ENCODE results near the gene SLC2A3.
"Not testable (repeated sequence)": the region's sequence is repeated elsewhere in the genome, so short reads cannot be mapped to it uniquely, and the experiment has no call there.

The SLC2A3 gene

GRCh38 chr12:7892186-7892980 lies 43.6 kb downstream of the SLC2A3 start:
- no peak overlapping the region for H3K4me3 ChIP-seq (ENCODE audit: low read depth, low read length)

GRCh38 chr12:7884689-7885088 lies 51.3 kb downstream of the SLC2A3 start:
- H3K4me3 ChIP-seq (ENCODE audit: low read depth, low read length) = no peak overlapping the region
- no peak for DNase-seq (ENCODE audit: low read depth)

More at GRCh38 chr12:7892186-7892980, 43.6 kb downstream of the SLC2A3 start:
- TF ChIP-seq, protein P1, sequence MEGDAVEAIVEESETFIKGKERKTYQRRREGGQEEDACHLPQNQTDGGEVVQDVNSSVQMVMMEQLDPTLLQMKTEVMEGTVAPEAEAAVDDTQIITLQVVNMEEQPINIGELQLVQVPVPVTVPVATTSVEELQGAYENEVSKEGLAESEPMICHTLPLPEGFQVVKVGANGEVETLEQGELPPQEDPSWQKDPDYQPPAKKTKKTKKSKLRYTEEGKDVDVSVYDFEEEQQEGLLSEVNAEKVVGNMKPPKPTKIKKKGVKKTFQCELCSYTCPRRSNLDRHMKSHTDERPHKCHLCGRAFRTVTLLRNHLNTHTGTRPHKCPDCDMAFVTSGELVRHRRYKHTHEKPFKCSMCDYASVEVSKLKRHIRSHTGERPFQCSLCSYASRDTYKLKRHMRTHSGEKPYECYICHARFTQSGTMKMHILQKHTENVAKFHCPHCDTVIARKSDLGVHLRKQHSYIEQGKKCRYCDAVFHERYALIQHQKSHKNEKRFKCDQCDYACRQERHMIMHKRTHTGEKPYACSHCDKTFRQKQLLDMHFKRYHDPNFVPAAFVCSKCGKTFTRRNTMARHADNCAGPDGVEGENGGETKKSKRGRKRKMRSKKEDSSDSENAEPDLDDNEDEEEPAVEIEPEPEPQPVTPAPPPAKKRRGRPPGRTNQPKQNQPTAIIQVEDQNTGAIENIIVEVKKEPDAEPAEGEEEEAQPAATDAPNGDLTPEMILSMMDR (conservative IDR thresholded peaks at IDR 0.05; ENCODE audit: low read depth, low read length) = no peak
- no peak for DNase-seq (ENCODE audit: low read depth)

DNA sequence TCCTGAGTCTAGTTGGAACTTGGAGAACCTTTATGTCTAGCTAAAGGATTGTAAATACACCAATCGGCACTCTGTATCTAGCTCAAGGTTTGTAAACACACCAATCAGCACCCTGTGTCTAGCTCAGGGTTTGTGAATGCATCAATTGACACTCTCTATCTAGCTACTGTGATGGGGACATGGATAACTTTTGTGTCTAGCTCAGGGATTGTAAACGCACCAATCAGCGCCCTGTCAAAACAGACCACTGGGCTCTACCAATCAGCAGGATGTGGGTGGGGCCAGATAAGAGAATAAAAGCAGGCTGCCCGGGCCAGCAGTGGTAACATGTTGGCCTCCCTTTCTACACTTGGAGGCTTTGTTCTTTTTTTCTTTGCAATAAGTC lies 54.3 kb downstream of the SLC2A3 start:
- H3K4me3 ChIP-seq (ENCODE audit: low read depth, low read length); DNase-seq (ENCODE audit: low read depth): not testable (repeated sequence)

More at GRCh38 chr12:7884689-7885088, 51.3 kb downstream of the SLC2A3 start:
- TF ChIP-seq, protein P1 (conservative IDR thresholded peaks at IDR 0.05; ENCODE audit: low read depth, low read length) = no peak

DNA sequence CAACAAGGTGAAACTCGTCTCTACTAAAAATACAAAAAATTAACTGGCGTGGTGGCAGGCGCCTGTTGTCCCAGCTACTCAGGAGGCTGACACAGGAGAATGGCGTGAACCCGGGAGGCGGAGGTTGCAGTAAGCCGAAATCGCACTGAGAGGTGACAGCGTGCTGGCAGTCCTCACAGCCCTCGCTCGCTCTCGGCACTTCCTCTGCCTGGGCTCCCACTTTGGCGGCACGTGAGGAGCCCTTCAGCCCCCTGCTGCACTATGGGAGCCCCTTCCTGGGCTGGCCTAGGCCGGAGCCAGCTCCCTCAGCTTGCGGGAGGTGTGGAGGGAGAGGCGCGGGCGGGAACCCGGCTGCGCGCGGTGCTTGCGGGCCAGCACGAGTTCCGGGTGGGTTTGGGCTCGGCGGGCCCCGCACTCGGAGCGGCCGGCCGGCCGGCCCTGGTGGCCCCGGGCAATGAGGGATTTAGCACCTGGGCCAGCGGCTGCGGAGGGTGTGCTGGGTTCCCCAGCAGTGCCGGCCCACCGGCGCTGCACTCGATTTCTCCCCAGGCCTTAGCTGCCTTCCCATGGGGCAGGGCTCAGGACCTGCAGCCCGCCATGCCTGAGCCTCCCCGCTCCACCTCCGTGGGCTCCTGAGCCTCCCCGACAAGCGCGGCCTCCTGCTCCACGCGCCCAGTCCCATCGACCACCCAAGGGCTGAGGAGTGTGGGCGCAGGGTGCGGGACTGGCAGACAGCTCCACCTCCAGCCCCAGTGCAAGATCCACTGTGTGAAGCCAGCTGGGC lies 54.8 kb downstream of the SLC2A3 start:
- not testable (repeated sequence) for DNase-seq (ENCODE audit: low read depth); H3K4me3 ChIP-seq (ENCODE audit: low read depth, low read length)

DNA sequence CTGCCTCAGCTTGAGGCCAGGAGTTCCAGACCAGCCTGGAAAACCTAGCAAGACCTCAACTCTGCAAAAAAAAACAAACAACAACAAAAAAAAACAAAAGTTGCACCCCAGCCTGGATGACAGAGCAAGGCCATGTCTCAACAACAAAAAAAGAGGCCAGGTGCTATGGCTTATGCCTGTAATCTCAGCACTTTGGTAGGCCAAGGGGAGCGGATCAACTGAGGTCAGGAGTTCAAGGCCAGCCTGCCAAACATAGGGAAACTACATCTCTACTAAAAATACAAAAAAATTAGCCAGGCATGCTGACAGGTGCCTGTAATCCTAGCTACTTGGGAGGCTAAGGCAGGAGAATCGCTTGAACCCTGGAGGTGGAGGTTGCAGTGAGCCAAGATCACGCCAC lies 56.7 kb downstream of the SLC2A3 start:
- no peak for DNase-seq (ENCODE audit: low read depth)
- TF ChIP-seq, protein P1 (conservative IDR thresholded peaks at IDR 0.05; ENCODE audit: low read depth, low read length) = no peak
- no peak overlapping the region for H3K4me3 ChIP-seq (ENCODE audit: low read depth, low read length)

GRCh38 chr12:7877420-7877819 lies 58.6 kb downstream of the SLC2A3 start:
- no peak for DNase-seq (ENCODE audit: low read depth)
- no peak overlapping the region for H3K4me3 ChIP-seq (ENCODE audit: low read depth, low read length)
- TF ChIP-seq, protein P1 (conservative IDR thresholded peaks at IDR 0.05; ENCODE audit: low read depth, low read length) = no peak

- TF ChIP-seq, protein P1 (conservative IDR thresholded peaks at IDR 0.05; ENCODE audit: low read depth, low read length) = no peak
- no peak for DNase-seq (ENCODE audit: low read depth)
- peak within 1 kb of the TSS; percentile 53 for H3K4me3 ChIP-seq (ENCODE audit: low read depth, low read length)
These were observed 63.2 kb downstream of the SLC2A3 start, which contains the start of gene SLC2A14 for GRCh38 chr12:7872566-7873319. Gene SLC2A14, minus strand, starts transcription at chr12:7872915. Its CDS starts 3,035 bp downstream, at chr12:7869880.

Measured in choroid plexus epithelial cell (primary cell).